Cortex of kidney (tissue), 1 donor: Measurements from ENCODE around the gene CD69.
"Not testable (repeated sequence)": the region's sequence is repeated elsewhere in the genome, so short reads cannot be mapped to it uniquely, and the experiment has no call there.

ENCODE experiments used
- DNase-seq: peaks from one replicate; lab custom pipeline; 2025; lab: John Stamatoyannopoulos, UW

Gene CD69

DNA sequence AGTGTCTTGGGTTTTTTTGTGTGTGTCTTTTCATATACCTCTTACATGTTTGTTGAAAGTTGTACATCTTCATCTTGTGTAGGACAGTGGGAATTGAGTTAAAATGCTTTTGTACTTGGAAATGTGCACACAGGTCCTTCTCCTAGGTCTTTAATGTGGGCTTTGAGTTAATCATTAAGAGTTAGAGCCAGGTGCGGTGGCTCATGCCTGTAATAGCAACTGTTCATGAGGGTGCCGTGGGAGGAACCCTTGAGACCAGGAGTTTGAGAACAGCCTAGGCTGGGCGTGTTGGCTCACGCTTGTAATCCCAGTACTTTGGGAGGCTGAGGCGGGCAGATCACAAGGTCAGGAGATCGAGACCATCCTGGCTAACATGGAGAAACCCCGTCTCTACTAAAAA lies 41.7 kb downstream of the CD69 start:
- DNase-seq: no peak

DNA sequence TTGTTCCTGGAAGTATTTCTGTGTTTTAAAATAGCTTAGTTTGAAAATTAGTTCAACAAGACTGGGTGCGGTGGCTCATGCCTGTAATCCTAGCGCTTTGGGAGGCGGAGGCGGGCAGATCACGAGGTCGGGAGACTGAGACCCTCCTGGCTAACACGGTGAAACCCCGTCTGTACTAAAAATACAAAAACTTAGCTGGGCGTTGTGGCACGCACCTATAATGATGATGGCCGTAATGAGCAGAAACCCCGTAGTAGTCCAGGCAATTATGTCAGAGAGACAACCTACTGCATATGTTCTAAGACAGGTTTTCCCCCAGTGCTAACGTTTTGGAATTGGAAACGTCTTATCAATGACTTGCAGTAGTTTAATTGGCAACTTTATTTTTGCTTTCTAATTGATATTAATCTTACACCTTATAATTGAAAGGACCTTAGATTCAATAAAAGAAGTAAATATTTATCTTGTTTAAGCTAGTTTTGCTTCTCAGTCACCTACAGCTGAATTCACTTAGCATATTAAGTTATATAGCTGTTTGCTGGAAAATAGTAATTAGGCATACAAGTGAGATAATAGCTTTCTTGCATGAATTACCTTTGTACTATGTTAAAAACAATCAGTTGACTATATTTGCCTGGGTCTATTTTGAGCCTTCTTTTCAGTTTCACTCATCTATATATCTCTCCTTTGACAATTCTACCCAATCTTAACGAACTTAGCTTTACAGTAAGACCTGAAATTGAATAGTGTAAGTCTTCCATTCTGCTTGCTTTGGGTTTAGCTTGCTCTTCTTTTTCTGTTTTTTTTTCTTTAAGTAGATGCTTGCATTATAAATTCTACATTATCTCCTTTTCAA lies 43.4 kb downstream of the CD69 start:
- DNase-seq: no peak

DNA sequence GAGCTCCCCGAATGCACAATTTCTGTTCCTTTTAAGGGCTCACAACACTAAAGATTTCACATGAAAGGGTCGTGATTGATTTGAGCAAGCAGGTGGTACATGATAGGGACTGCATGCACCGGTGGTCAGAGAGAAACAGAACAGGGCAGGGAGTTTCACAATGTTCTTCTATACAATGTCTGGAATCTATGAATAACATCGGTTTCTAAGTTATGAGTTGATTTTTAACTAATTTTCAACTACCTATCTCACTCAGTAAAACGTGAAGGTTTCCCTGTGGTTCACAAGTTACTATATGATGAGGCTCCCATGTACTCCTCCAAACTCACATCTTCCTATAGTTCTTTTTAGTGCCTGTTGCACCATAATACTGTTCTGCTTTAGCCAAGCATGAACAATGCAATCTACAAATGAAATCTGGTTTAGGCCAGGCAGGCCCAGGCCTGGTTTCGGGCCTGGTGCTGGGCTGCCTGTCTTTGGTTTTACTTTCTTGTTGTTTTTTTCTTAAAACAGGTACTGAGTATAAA lies 47.6 kb downstream of the CD69 start:
- DNase-seq: not testable (repeated sequence)

DNA sequence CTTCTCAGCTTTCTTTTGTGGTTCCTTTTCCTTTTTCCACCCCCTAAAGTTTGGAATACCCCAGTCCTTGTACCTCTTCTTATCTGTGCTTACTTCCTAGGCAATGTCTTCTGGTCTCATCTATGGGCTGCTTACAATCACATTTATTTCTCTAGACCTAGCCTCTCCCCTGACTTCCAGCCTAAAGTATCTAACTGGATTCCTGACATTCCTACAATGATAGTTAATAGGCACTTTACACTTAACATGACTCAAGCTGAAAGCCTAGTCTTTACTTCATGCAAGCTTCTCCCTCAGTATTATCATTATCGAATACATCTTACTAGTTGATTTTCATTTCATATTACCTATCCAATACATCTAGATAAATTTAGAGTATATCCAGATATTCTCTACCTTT lies 49.0 kb downstream of the CD69 start:
- DNase-seq: no peak

DNA sequence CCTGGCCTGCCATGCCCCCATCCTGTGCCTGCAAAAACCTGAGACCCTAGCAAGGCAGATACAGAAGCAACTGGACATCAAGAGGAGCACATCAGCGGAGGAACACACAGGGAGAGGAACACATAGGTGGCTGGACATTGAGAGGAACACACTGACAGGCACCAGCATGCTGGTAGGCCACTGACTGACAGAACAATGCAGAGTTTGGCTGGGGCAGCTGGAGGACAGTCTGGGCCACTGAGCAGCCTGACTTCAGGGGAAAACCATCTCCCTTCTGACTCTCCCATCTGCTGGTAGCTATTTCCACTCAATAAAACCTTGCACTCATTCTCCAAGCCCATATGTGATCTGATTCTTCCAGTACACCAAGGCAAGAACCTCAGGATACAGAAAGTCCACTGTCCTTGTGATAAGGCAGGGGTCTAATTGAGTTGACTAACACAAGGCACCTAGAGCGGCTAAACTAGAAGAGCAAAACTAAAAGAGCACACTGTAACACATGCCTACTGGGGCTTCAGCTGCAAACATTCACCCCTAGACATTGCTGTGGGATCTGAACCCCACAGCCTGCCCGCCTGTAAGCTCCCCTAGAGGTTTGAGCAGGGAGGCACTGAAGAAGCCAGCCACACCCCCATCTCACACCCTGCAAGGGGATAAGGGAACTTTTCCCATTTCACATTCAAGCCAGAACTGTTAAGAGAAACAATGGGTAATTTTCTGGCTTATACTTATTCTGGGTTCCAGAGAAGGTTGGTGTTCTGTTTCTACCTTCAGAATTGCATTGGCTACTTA lies 49.9 kb downstream of the CD69 start:
- DNase-seq: no peak

DNA sequence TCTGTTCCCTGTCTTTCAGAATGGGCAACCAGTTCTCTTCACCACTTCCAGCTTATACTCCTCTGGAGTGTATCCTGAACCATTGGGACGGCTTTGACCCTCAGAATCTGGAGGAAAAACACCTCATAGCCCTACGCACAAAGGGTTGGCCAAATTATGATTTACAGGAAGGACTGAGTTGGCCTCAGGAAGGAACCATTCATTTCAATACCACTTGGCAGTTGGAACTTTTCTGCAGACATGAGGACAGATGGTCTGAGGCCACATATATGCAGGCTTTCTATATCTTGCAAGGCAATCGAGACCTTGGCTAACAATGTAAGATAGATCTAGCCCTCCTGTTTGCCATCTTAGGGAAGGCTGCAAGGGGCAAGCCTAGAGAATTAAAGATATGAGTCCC lies 51.8 kb downstream of the CD69 start:
- no peak for DNase-seq

DNA sequence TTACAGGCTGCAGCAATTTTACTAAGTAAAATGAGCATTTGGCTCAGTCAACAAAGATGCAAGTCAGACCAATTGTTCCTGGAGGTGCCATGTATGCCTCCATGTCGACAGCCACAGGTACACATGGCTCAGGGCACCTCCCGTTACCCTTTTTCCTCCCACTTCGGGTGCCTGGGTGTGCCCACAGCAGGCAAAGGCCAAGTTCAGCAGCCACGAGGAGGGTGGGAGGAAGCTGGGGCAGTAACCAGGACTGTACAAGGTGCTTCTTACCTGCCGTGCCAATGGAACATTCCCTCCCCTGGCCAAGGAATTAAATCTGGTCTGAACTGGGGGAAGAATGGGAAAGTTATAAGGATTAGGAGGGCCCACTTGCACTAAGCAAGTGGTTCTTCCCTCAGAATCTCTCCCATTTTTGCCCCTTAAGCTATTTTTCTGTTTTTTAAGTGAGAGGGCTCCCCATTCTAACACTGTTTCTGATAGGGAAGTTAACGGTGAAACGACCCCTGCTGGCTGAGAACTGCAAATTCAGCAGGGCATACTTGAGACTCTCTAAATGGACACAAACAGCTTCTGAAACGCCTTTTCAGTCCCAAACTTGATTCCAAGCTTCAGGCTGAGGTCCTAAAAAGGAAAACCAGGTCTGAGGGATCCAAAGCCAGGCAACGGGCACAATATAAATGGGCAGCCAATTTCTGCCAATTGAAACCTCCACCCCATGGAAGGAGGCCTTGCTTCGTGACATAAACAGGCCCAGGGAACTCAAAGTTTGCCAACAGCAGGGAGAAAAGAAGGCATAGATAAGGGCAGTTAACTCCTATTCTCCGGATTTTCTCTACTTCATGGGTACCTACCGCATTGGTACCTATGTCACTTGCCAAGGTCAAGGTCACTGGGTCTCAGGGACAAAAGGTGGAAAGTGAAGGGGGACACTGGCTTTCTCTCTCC lies 52.6 kb downstream of the CD69 start:
- DNase-seq: no peak

DNA sequence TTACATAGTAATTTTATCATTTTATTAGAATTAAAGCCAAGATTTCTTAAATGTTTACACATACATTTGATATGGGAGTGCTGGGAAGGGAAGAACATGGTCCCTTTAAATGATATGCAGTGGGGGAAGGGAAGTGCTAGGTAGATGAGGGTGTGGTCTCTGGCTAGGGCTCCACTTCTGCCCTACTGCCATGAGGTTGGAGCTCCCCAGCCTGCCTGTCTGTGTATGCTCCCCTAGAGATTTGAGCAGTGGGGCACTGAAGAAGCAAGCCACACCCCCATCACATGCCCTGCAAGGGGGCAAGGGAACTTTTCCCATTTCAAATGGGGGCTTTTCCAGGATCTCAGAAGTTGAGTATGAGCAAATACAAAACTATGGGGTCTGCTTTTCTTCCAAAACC lies 53.3 kb downstream of the CD69 start:
- DNase-seq: no peak

DNA sequence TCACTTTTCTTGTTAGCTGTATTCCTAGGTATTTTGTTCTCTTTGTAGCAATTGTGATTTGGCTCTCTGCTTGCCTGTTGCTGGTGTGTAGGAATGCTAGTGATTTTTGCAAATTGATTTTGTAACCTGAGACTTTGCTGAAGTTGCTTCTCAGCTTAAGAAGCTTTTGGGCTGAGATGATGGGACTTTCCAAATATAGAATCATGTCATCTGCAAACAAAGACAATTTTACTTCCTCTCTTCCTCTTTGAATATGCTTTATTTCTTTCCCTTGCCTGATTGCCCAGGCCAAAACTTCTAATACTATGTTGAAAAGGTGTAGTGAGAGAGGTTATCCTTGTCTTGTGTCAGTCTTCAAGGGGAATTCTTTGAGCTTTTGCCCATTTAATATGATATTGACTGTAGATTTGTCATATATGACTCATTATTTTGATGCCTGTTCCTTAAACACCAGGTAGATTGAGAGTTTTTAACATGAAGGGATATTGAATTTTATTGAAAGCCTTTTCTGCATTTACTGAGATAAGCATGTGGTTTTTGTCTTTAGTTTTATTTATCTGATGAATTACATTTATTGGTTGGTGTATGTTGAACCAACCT lies 54.5 kb downstream of the CD69 start:
- no peak for DNase-seq

DNA sequence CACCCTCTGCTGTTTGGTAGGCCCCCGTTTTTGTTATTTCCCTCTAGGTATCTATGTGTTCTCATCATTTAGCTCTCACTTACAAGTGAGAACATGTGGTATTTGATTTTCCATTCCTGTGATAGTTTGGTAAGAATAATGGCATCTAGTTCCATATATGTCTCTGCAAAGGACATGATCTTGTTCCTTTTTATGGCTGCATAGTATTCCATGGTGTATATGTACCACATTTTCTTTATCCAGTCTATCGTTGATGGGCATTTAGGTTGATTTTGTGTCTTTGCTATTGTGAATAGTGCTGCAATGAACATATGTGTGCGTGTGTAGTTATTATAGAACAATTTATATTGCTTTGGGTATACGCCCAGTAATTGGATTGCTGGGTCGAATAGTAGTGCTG lies 56.1 kb downstream of the CD69 start:
- not testable (repeated sequence) for DNase-seq
